Measurements from ENCODE around the gene EIF1. TPM values are rescaled to one million over a fixed set of nuclear protein-coding genes. Genes with fewer than 3 reads are reported as not detected.

Gene EIF1
- total RNA-seq, 1 experiment from 2014 or later = 1,082 TPM

- intact Hi-C loops (cut with micrococcal nuclease) = no loop called here
- no peaks in the 10 kb centered on the region for H3K27me3 ChIP-seq (ENCODE audit: insufficient read depth, low read length)
Observed at GRCh38 chr17:41741709-41742108, 53.0 kb downstream of the EIF1 start.

More at GRCh38 chr17:41741709-41742108, 53.0 kb downstream of the EIF1 start:
- no peak overlapping the region for H3K4me2 ChIP-seq (ENCODE audit: low read length)
- H4K20me1 ChIP-seq (ENCODE audit: insufficient read depth) = no peaks in the 10 kb centered on the region
- no peaks in the 10 kb centered on the region for H3K79me2 ChIP-seq (ENCODE audit: insufficient read depth, low read length)
- H3K9me2 ChIP-seq (ENCODE audit: insufficient read depth) = no peaks in the 10 kb centered on the region
- H3K27ac ChIP-seq (ENCODE audit: low read depth, low read length) = no peak overlapping the region
- no peak overlapping the region for H3K4me3 ChIP-seq (replicated peaks in 1 of 2; ENCODE audit: low read depth in 1 of 2, low read length in 2 of 2)
- H3K4me1 ChIP-seq (ENCODE audit: control insufficient read depth in 1 of 2, insufficient read depth in 2 of 2, low read length in 2 of 2) = peaks cover 21 to 29% of the 10 kb centered on the region in 2 experiments
- H3K36me3 ChIP-seq (ENCODE audit: control insufficient read depth in 1 of 2, insufficient read depth in 2 of 2, low read length in 2 of 2) = no peaks in the 10 kb centered on the region
- POLR2A ChIA-PET = interaction anchor here (1.2 to 2.6 kb wide), 3 partner anchors 9 to 59 kb away, joined by 3 to 8 read pairs (median 4); partner anchors contain the start of gene JUP
- DNase-seq (ENCODE audit: low read depth, low spot score) (no peak), ATAC-seq (no peak)
- RAD21 ChIA-PET (ENCODE audit: low non-redundant PET in 1 of 2, low total read pairs in 2 of 2, uncharacterized antibody in 2 of 2, unreplicated experiment in 2 of 2) = interaction anchor here (0.6 to 1.0 kb wide), 2 partner anchors 59 kb away, joined by 3 read pairs; no protein-coding TSS in a partner anchor
- H3K9ac ChIP-seq (ENCODE audit: low read length) = no peak overlapping the region
- H3K9me3 ChIP-seq (ENCODE audit: control insufficient read depth in 1 of 2, insufficient read depth in 1 of 2, low read depth in 1 of 2, low read length in 2 of 2) = no peaks in the 10 kb centered on the region
- H2AFZ ChIP-seq (ENCODE audit: low read depth, low read length, poor library complexity, severe bottlenecking) = no peak overlapping the region
- CTCF ChIA-PET = no interaction called here
- no peak for TF ChIP-seq SIN3A (IDR thresholded peaks at IDR 0.05; ENCODE audit: low read depth)
- no peak for TF ChIP-seq MAX (IDR thresholded peaks at IDR 0.05)
- TF ChIP-seq CEBPB (IDR thresholded peaks at IDR 0.05; ENCODE audit: low read depth) = no peak
- TF ChIP-seq EZH2phosphoT487 (IDR thresholded peaks at IDR 0.05; ENCODE audit: borderline replicate concordance) = no peak
- TF ChIP-seq EZH2 (IDR thresholded peaks at IDR 0.05) = no peak
- no peak for TF ChIP-seq JUND (IDR thresholded peaks at IDR 0.05)
- no peak for TF ChIP-seq SP1 (IDR thresholded peaks at IDR 0.05; ENCODE audit: low read depth)
- no peak for TF ChIP-seq POLR2A (IDR thresholded peaks at IDR 0.05; ENCODE audit: borderline replicate concordance, extremely low read depth, insufficient read depth, insufficient read length)
- TF ChIP-seq CTCF (IDR thresholded peaks at IDR 0.05 in 2 of 3, conservative IDR thresholded peaks at IDR 0.05 in 1 of 3; ENCODE audit: borderline replicate concordance in 1 of 3, insufficient read depth in 1 of 3, low read depth in 2 of 3, low read length in 2 of 3) = no peak
- no peak for TF ChIP-seq TCF7L2 (IDR thresholded peaks at IDR 0.05; ENCODE audit: borderline replicate concordance, extremely low read depth, insufficient read depth, insufficient read length)
- no peak for TF ChIP-seq EGR1 (IDR thresholded peaks at IDR 0.05; ENCODE audit: low read depth)
- no peak for TF ChIP-seq ELF1 (IDR thresholded peaks at IDR 0.05; ENCODE audit: borderline replicate concordance, low read depth)
- TF ChIP-seq RAD21 (IDR thresholded peaks at IDR 0.05; ENCODE audit: low read depth) = no peak
- BruUV-seq (replicated peaks) = no TSS peak

Other genes starting within 250 kb of the EIF1 start
- gene KRT38, start 247.9 kb upstream of the EIF1 start, total RNA-seq (2021; ENCODE audit: unreplicated experiment) = not detected
- 0.42 TPM for gene KRT32, start 221.5 kb upstream of the EIF1 start, total RNA-seq (2021; ENCODE audit: unreplicated experiment)
- not detected for gene KRT35, start 207.7 kb upstream of the EIF1 start, total RNA-seq (2021; ENCODE audit: unreplicated experiment)
- not detected for gene KRT36, start 199.0 kb upstream of the EIF1 start, total RNA-seq (2021; ENCODE audit: unreplicated experiment)
- gene KRT13, start 183.3 kb upstream of the EIF1 start, total RNA-seq (2021; ENCODE audit: unreplicated experiment) = 3.7 TPM
- gene KRT15, start 170.0 kb upstream of the EIF1 start, total RNA-seq (2021; ENCODE audit: unreplicated experiment) = 37.1 TPM
- 1,248 TPM for gene KRT19, start 160.6 kb upstream of the EIF1 start, total RNA-seq (2021; ENCODE audit: unreplicated experiment)
- 0.15 TPM for gene KRT9, start 116.8 kb upstream of the EIF1 start, total RNA-seq (2021; ENCODE audit: unreplicated experiment)
- not detected for gene KRT14, start 102.0 kb upstream of the EIF1 start, total RNA-seq (2021; ENCODE audit: unreplicated experiment)
- 0.61 TPM for gene KRT16, start 76.1 kb upstream of the EIF1 start, total RNA-seq (2021; ENCODE audit: unreplicated experiment)
- not detected for gene KRT17, start 64.3 kb upstream of the EIF1 start, total RNA-seq (2021; ENCODE audit: unreplicated experiment)
- not detected for gene GAST, start 23.4 kb downstream of the EIF1 start, total RNA-seq (2021; ENCODE audit: unreplicated experiment)
- 3.4 TPM for gene HAP1, start 45.8 kb downstream of the EIF1 start, total RNA-seq (2021; ENCODE audit: unreplicated experiment)
- gene JUP, start 97.8 kb downstream of the EIF1 start, total RNA-seq (2021; ENCODE audit: unreplicated experiment) = 224 TPM
- gene P3H4, start 123.1 kb downstream of the EIF1 start, total RNA-seq (2021; ENCODE audit: unreplicated experiment) = 23.4 TPM
- 78.5 TPM for gene FKBP10, start 124.1 kb downstream of the EIF1 start, total RNA-seq (2021; ENCODE audit: unreplicated experiment)
- 110 TPM for gene NT5C3B, start 147.3 kb downstream of the EIF1 start, total RNA-seq (2021; ENCODE audit: unreplicated experiment)
- gene KLHL10, start 148.9 kb downstream of the EIF1 start, total RNA-seq (2021; ENCODE audit: unreplicated experiment) = not detected
- gene KLHL11, start 176.5 kb downstream of the EIF1 start, total RNA-seq (2021; ENCODE audit: unreplicated experiment) = 22.4 TPM
- 222 TPM for gene ACLY, start 230.1 kb downstream of the EIF1 start, total RNA-seq (2021; ENCODE audit: unreplicated experiment)
- 0.98 TPM for gene ODAD4, start 241.7 kb downstream of the EIF1 start, total RNA-seq (2021; ENCODE audit: unreplicated experiment)

All from HCT116 (cell line).